ENCODE data around the gene RAPGEF4. TPM values are rescaled to one million over a fixed set of nuclear protein-coding genes. Genes with fewer than 3 reads are reported as not detected.

RAPGEF4 gene
- total RNA-seq, 2 experiments from 2014 or later, result 0.85 to 1.3 TPM

GRCh38 chr2:172774302-172774701 is 38.7 kb downstream of the RAPGEF4 start:
- H3K4me3 Mint-ChIP-seq, result no peak overlapping the region
- TF ChIP-seq CTCF (IDR thresholded peaks at IDR 0.05), result no peak
- no peaks in the 10 kb centered on the region for H3K4me1 Mint-ChIP-seq (ENCODE audit: low read depth)
- H3K27me3 Mint-ChIP-seq, result peaks cover 6% of the 10 kb centered on the region
- no peak for ATAC-seq
- H3K27ac Mint-ChIP-seq, result no peak overlapping the region
- intact Hi-C loops (cut with micrococcal nuclease), result no loop called here
- H3K36me3 Mint-ChIP-seq (ENCODE audit: low read depth), result no peaks in the 10 kb centered on the region
- ChIA-PET CTCF (no interaction called here), POLR2A (no interaction called here)
- no peak for DNase-seq
- no peaks in the 10 kb centered on the region for H3K9me3 Mint-ChIP-seq

- no peaks in the 10 kb centered on the region for H3K9me3 Mint-ChIP-seq
- no peak for ATAC-seq
- ChIA-PET POLR2A (no interaction called here), CTCF (interaction anchor here (1.0 kb wide), 1 partner anchor 156 kb away, joined by 3 read pairs; no protein-coding TSS in a partner anchor)
- H3K4me3 Mint-ChIP-seq, result no peak overlapping the region
- no peak overlapping the region for H3K27ac Mint-ChIP-seq
- no peaks in the 10 kb centered on the region for H3K4me1 Mint-ChIP-seq (ENCODE audit: low read depth)
- peaks cover 9% of the 10 kb centered on the region for H3K27me3 Mint-ChIP-seq
- no peak for TF ChIP-seq CTCF (IDR thresholded peaks at IDR 0.05)
- H3K36me3 Mint-ChIP-seq (ENCODE audit: low read depth), result no peaks in the 10 kb centered on the region
- intact Hi-C loops (cut with micrococcal nuclease), result no loop called here
- no peak for DNase-seq
Observed at GRCh38 chr2:172775319-172775718, 39.7 kb downstream of the RAPGEF4 start.

- ChIA-PET CTCF (interaction anchor here (0.6 kb wide), 1 partner anchor 154 kb away, joined by 3 read pairs; no protein-coding TSS in a partner anchor), POLR2A (no interaction called here)
- Mint-ChIP-seq H3K36me3 (ENCODE audit: low read depth) (no peaks in the 10 kb centered on the region), H3K27ac (no peak overlapping the region), H3K4me1 (ENCODE audit: low read depth) (no peaks in the 10 kb centered on the region), H3K4me3 (no peak overlapping the region), H3K27me3 (peaks cover 9% of the 10 kb centered on the region), H3K9me3 (no peaks in the 10 kb centered on the region)
- TF ChIP-seq CTCF (IDR thresholded peaks at IDR 0.05), result no peak
- intact Hi-C loops (cut with micrococcal nuclease), result no loop called here
- ATAC-seq (no peak), DNase-seq (no peak)
Observed at GRCh38 chr2:172777431-172777830, 41.8 kb downstream of the RAPGEF4 start.

GRCh38 chr2:172782506-172783164 is 47.0 kb downstream of the RAPGEF4 start:
- no peak overlapping the region for H3K4me3 Mint-ChIP-seq
- no peaks in the 10 kb centered on the region for H3K4me1 Mint-ChIP-seq (ENCODE audit: low read depth)
- H3K27ac Mint-ChIP-seq, result no peak overlapping the region
- H3K36me3 Mint-ChIP-seq (ENCODE audit: low read depth), result no peaks in the 10 kb centered on the region
- H3K27me3 Mint-ChIP-seq, result peaks cover 11% of the 10 kb centered on the region
- CTCF ChIA-PET, result no interaction called here
- intact Hi-C loops (cut with micrococcal nuclease), result no loop called here
- TF ChIP-seq CTCF (IDR thresholded peaks at IDR 0.05), result no peak
- POLR2A ChIA-PET, result no interaction called here
- H3K9me3 Mint-ChIP-seq, result no peaks in the 10 kb centered on the region
- no peak for DNase-seq
- no peak for ATAC-seq

- Mint-ChIP-seq H3K27ac (no peak overlapping the region), H3K36me3 (ENCODE audit: low read depth) (no peaks in the 10 kb centered on the region), H3K9me3 (no peaks in the 10 kb centered on the region), H3K27me3 (peaks cover 11% of the 10 kb centered on the region), H3K4me1 (ENCODE audit: low read depth) (no peaks in the 10 kb centered on the region), H3K4me3 (no peak overlapping the region)
- TF ChIP-seq CTCF (IDR thresholded peaks at IDR 0.05), result no peak
- ChIA-PET CTCF (no interaction called here), POLR2A (no interaction called here)
- intact Hi-C loops (cut with micrococcal nuclease), result no loop called here
- no peak for DNase-seq
- ATAC-seq, result no peak
Observed at GRCh38 chr2:172783165-172783898, 47.7 kb downstream of the RAPGEF4 start.

All from activated CD8-positive, alpha-beta T cell treated with anti-CD3 and anti-CD28 coated beads for 36 hours (primary cell).